Cardiac fibroblast (primary cell): Measurements from ENCODE around the gene LSM5.

ENCODE experiments used
- DNase-seq, 2 donors: peaks; one replicate each; pipeline versions ENCODE4 v3.0.0 to v3.0.0-alpha.2; 2010; ENCODE audit warnings: low read depth in 2 of 2
- H3K4me3 ChIP-seq, 2 donors: replicated peaks in 1 of 2; 1 replicate in 1 of 2; 2 replicates in 1 of 2; pipeline ENCODE4 v1.5.1; 2011; ENCODE audit warnings: low read depth in 2 of 2, low read length in 2 of 2, mild to moderate bottlenecking in 2 of 2, moderate library complexity in 1 of 2
- CTCF ChIP-seq: IDR thresholded peaks from one replicate; pipeline ENCODE4 v1.5.1; 2011; ENCODE audit warnings: low read depth, mild to moderate bottlenecking, low read length, inconsistent platforms

Gene LSM5

GRCh38 chr7:32436146-32436928, 53.8 kb downstream of the LSM5 start:
- TF ChIP-seq CTCF: no peak
- no peak for DNase-seq
- H3K4me3 ChIP-seq: no peak overlapping the region
